ENCODE results near the gene ANKRD24. TPM values are rescaled to one million over a fixed set of nuclear protein-coding genes. Genes with fewer than 3 reads are reported as not detected.
"Not testable (repeated sequence)": the region's sequence is repeated elsewhere in the genome, so short reads cannot be mapped to it uniquely, and the experiment has no call there.

ANKRD24 gene
- total RNA-seq, 1 experiment from 2014 or later: 2.4 TPM

- peaks cover 8 to 24% of the 10 kb centered on the region in 2 experiments for H3K4me1 Mint-ChIP-seq
- no peak for DNase-seq
- no peak overlapping the region for H4K91ac ChIP-seq (ENCODE audit: insufficient read length, low read depth, low read length)
These were observed 7.2 kb downstream of the ANKRD24 start for GRCh38 chr19:4189641-4190040.

DNA sequence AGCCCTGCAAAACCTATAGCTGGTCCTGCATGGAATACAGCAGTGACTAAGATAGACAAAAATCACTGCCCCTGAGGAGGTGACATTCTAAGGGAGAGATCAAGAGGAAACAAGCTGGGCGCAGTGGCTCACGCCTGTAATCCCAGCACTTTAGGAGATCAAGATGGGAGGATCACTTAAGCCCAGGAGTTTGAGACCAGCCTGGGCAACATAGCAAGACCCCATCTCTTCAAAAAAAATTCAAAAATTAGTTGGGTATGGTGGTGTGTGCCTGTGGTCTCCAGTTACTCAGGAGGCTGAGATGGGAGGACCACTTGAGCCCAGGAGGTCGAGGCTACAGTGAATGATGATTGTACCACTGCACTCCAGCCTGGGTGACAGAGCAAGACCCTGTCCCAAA lies 10.0 kb downstream of the ANKRD24 start:
- not testable (repeated sequence) for H3K9ac ChIP-seq (ENCODE audit: extremely low read depth, insufficient read length, low read length); H3K27ac ChIP-seq (ENCODE audit: insufficient read length, low read depth, low read length); H3T11ph ChIP-seq (ENCODE audit: low read length); H3K56ac ChIP-seq (ENCODE audit: insufficient read length, low read depth, low read length); H3K4me1 ChIP-seq (ENCODE audit: insufficient read depth, low read length); DNase-seq; H2BK120ac ChIP-seq (ENCODE audit: low read depth, low read length, poor library complexity, severe bottlenecking); H3K79me2 ChIP-seq (ENCODE audit: insufficient read depth, low read length); H4K8ac ChIP-seq (replicated peaks; ENCODE audit: insufficient read length, low read depth, low read length); H3K27me3 ChIP-seq (ENCODE audit: insufficient read depth, low read length); H4K91ac ChIP-seq (ENCODE audit: insufficient read length, low read depth, low read length); H3K79me1 ChIP-seq (ENCODE audit: insufficient read depth, low read depth, low read length, poor library complexity, severe bottlenecking); H2BK12ac ChIP-seq (ENCODE audit: insufficient read length, low read depth, low read length); H3K23ac ChIP-seq (ENCODE audit: insufficient read length, low read depth, low read length); H2BK20ac ChIP-seq (ENCODE audit: low read depth, low read length, poor library complexity, severe bottlenecking); H2BK5ac ChIP-seq (ENCODE audit: insufficient read length, low read length); H3K27ac Mint-ChIP-seq; H2AFZ ChIP-seq (ENCODE audit: low read length); H4K20me1 ChIP-seq (ENCODE audit: control insufficient read depth, insufficient read depth, insufficient read length); H2AK5ac ChIP-seq (ENCODE audit: insufficient read length, low read length); H3K4me2 ChIP-seq (ENCODE audit: insufficient read depth, insufficient read length, low read length); H3K4me3 Mint-ChIP-seq; H3K9me3 ChIP-seq (ENCODE audit: control insufficient read depth, low read depth, low read length); H3K23me2 ChIP-seq (ENCODE audit: insufficient read length, low read depth, low read length, poor library complexity, severe bottlenecking); H3K18ac ChIP-seq (ENCODE audit: insufficient read length, low read depth, low read length); H3K14ac ChIP-seq (ENCODE audit: insufficient read depth, low read length); H3K36me3 Mint-ChIP-seq (ENCODE audit: insufficient read depth in 1 of 3, low read depth in 3 of 3); H3K9me3 Mint-ChIP-seq; H2BK15ac ChIP-seq (ENCODE audit: low read depth, low read length); H4K5ac ChIP-seq (ENCODE audit: insufficient read length, low read depth, low read length); H3K4ac ChIP-seq (ENCODE audit: low read depth, low read length)
- no CpG with 5 or more reads among the region's 3 CpGs for WGBS (ENCODE audit: extremely low coverage, insufficient read length, low lambda C conversion rate)
- Mint-ChIP-seq H3K27me3 (ENCODE audit: low read depth) (peaks cover 44% of the 10 kb centered on the region), H3K4me1 (peaks cover 7 to 18% of the 10 kb centered on the region in 2 experiments)

More at GRCh38 chr19:4189641-4190040, 7.2 kb downstream of the ANKRD24 start:
- H3T11ph ChIP-seq (ENCODE audit: low read length): no peak overlapping the region
- no peak overlapping the region for H2BK15ac ChIP-seq (ENCODE audit: low read depth, low read length)
- H2BK12ac ChIP-seq (ENCODE audit: insufficient read length, low read depth, low read length): no peak overlapping the region
- H4K8ac ChIP-seq (replicated peaks; ENCODE audit: insufficient read length, low read depth, low read length): no peak overlapping the region
- H3K4me1 ChIP-seq (ENCODE audit: insufficient read depth, low read length): no peaks in the 10 kb centered on the region
- no peak overlapping the region for H3K18ac ChIP-seq (ENCODE audit: insufficient read length, low read depth, low read length)
- no peak overlapping the region for H3K4me2 ChIP-seq (ENCODE audit: insufficient read depth, insufficient read length, low read length)
- Mint-ChIP-seq H3K27ac (no peak overlapping the region), H3K4me3 (no peak overlapping the region), H3K27me3 (ENCODE audit: low read depth) (peaks cover 21% of the 10 kb centered on the region), H3K36me3 (ENCODE audit: insufficient read depth in 1 of 3, low read depth in 3 of 3) (no peaks in the 10 kb centered on the region), H3K9me3 (no peaks in the 10 kb centered on the region)
- no peaks in the 10 kb centered on the region for H3K9me3 ChIP-seq (ENCODE audit: control insufficient read depth, low read depth, low read length)
- H2BK120ac ChIP-seq (ENCODE audit: low read depth, low read length, poor library complexity, severe bottlenecking): no peak overlapping the region
- no peaks in the 10 kb centered on the region for H3K27me3 ChIP-seq (ENCODE audit: insufficient read depth, low read length)
- H3K79me2 ChIP-seq (ENCODE audit: insufficient read depth, low read length): no peaks in the 10 kb centered on the region
- no peak overlapping the region for H2BK5ac ChIP-seq (ENCODE audit: insufficient read length, low read length)
- no peak overlapping the region for H3K27ac ChIP-seq (ENCODE audit: insufficient read length, low read depth, low read length)
- no peaks in the 10 kb centered on the region for H3K23me2 ChIP-seq (ENCODE audit: insufficient read length, low read depth, low read length, poor library complexity, severe bottlenecking)
- H3K56ac ChIP-seq (ENCODE audit: insufficient read length, low read depth, low read length): no peak overlapping the region
- WGBS (ENCODE audit: extremely low coverage, insufficient read length, low lambda C conversion rate): no CpG with 5 or more reads among the region's 5 CpGs
- no peak overlapping the region for H3K4ac ChIP-seq (ENCODE audit: low read depth, low read length)
- H2BK20ac ChIP-seq (ENCODE audit: low read depth, low read length, poor library complexity, severe bottlenecking): no peak overlapping the region
- no peaks in the 10 kb centered on the region for H4K20me1 ChIP-seq (ENCODE audit: control insufficient read depth, insufficient read depth, insufficient read length)
- no peak overlapping the region for H3K9ac ChIP-seq (ENCODE audit: extremely low read depth, insufficient read length, low read length)
- TF ChIP-seq CTCF (conservative IDR thresholded peaks at IDR 0.05): no peak
- no peak overlapping the region for H4K5ac ChIP-seq (ENCODE audit: insufficient read length, low read depth, low read length)
- H3K14ac ChIP-seq (ENCODE audit: insufficient read depth, low read length): no peak overlapping the region
- no peak overlapping the region for H2AK5ac ChIP-seq (ENCODE audit: insufficient read length, low read length)
- no peak overlapping the region for H3K23ac ChIP-seq (ENCODE audit: insufficient read length, low read depth, low read length)
- H3K79me1 ChIP-seq (ENCODE audit: insufficient read depth, low read depth, low read length, poor library complexity, severe bottlenecking): no peaks in the 10 kb centered on the region
- H2AFZ ChIP-seq (ENCODE audit: low read length): no peak overlapping the region

Data from H9 (cell line).